DOHH2 (cell line): ENCODE data around the gene FOSL2.

Experiments
- EZH2phosphoT487 ChIP-seq: fragments of 200-600 bp; sonication (generic); IDR thresholded peaks from 2 replicates; pipeline ENCODE4 v1.6.1; 2017; ENCODE audit warnings: borderline replicate concordance, mild to moderate bottlenecking, antibody characterized with exemption, low read length, moderate library complexity, mixed read lengths
- TF ChIP-seq, protein P1 (sequence below): fragments of 200-600 bp; sonication (generic); IDR thresholded peaks from one replicate; pipeline ENCODE4 v1.5.1; 2014; ENCODE audit warnings: antibody characterized with exemption, mild to moderate bottlenecking, low read depth, low read length; ENCODE audit not compliant: poor library complexity, severe bottlenecking

GRCh38 chr2:28439127-28439526 is 46.5 kb downstream of the FOSL2 start:
- TF ChIP-seq, protein P1, sequence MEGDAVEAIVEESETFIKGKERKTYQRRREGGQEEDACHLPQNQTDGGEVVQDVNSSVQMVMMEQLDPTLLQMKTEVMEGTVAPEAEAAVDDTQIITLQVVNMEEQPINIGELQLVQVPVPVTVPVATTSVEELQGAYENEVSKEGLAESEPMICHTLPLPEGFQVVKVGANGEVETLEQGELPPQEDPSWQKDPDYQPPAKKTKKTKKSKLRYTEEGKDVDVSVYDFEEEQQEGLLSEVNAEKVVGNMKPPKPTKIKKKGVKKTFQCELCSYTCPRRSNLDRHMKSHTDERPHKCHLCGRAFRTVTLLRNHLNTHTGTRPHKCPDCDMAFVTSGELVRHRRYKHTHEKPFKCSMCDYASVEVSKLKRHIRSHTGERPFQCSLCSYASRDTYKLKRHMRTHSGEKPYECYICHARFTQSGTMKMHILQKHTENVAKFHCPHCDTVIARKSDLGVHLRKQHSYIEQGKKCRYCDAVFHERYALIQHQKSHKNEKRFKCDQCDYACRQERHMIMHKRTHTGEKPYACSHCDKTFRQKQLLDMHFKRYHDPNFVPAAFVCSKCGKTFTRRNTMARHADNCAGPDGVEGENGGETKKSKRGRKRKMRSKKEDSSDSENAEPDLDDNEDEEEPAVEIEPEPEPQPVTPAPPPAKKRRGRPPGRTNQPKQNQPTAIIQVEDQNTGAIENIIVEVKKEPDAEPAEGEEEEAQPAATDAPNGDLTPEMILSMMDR = no peak
- no peak for TF ChIP-seq EZH2phosphoT487
